HG03196 (cell line): ENCODE results near the gene LRRC7.

Source experiments
- ATAC-seq: cut with Tn5 transposase; IDR thresholded peaks from one replicate; pipeline ENCODE4 v1.9.1; 2021; ENCODE audit not compliant: unreplicated experiment

LRRC7 gene

DNA sequence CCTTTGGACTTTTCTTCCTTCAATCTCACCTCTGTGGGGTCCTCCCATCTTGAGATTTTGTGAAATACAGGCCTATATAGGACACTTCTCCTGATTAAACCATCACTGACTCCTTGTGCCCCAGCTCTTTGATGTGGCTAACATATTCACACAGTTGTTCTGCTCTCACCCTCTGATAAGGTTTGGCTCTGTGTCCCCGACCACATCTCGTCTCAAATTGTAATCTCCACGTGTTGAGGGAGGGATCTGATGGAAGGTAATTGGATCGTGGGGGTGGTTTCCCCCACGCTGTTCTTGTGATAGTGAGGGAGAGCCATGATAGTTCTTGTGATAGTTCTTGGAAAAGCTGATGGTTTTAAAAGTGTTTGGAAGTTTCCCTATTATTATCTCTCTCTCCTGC is 19.7 kb downstream of the LRRC7 start:
- ATAC-seq: no peak

DNA sequence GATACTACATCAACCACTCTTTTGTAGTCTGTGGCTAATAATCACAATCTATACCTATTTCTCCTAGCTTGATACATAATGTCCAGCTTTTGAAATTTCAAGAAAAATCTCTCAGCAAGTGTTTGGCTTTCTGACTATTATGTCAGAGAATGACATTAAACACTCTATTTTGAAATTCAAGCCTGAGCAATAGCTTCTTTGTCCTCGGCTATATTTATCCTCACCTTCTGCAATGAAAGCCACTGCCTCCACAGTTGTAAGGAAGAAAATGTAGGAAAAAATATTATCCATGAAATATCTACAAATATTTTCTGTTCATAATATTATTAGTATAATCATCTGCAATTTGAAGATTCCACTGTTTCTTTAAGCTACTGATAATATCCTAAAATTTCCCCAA is 22.1 kb downstream of the LRRC7 start:
- no peak for ATAC-seq

DNA sequence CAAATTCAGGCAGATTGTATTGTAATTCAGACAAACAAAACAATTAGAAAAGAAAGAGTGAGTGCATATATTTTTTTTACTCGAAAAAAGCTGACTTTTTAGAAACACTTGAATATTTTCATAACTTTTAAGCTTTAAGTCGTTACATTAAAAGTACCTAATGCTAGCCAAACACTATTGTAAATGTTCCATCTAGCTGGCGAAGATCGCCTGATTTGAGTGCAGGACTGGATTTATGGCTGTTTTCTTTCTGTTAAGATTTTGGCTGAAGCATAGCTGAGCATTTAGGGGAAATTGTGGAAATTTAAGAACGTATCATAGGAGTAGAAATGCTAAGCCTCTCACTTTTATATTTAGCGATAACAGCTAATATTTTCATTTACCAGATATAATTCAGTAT is 24.6 kb downstream of the LRRC7 start:
- no peak for ATAC-seq

DNA sequence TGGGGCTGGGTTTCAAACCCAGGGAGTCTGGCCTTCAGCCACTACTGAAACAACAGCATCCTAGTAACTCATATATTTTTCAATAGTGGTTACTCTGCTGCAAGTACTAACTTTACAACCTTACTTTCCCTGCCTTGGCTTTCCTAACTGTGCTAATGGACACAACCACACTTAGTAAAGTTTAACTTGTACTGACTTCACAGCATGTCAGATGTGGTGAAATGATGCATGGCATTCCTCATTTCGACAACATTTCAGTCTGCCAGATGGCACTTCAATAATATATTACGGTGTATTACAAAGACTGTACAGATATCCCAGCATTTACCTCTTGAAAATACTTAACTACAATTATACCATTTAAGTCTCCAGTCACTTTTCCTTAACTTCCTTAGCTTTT is 27.8 kb downstream of the LRRC7 start:
- ATAC-seq: no peak

DNA sequence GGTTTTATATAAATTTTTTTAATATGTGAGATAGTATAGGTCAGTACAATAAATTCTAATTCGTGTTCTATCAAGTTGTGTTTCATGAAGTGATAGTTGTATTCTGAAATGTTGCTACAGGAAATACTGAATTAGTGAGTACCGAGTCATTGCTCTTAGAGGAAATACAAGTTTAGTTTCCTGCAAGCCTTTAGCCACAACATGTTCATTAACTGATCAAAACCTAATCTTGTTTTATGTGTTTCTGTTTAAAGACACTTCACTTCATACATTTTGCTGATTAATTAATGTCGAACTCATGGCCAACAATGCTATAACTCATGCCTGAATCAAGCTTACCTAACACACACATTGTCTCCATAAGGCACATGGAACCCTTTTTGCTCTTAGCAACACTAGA is 43.6 kb downstream of the LRRC7 start:
- no peak for ATAC-seq

DNA sequence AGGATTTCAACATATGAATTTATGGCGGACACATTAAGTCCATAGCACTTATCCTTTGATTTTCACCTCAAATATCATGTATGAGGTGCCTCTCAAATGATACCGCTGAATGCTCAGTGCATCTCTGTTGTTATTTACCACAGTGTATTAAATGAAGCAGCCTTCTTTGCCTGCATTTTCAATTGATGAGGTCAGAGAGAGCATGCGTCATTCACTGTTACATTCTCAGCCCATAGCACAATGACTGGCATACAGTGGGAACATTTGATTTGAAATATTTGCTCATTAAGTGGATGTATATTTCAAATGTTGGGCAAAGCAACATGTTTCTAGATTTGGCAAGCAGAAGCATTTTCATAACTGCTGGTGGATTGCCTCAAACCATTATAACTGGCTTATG is 45.7 kb downstream of the LRRC7 start:
- no peak for ATAC-seq

DNA sequence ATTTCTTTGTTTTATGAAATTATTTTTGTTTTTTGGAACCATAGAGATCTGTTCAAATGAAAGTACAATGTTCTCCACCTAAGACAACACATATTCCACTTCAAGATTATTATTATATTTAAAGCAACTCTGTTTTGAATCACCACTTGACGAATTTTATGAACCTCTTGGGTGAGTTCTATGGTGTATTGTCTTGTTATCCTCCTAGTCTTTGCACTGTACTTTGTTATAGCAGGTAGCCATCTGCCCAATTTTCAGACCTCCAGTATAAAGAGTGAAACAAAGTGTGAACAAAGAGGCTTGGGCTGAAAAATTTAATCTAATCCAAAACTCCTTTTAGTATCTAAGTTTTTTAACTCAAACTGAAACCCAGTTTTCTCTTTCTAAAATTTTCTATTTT is 71.0 kb downstream of the LRRC7 start:
- no peak for ATAC-seq

DNA sequence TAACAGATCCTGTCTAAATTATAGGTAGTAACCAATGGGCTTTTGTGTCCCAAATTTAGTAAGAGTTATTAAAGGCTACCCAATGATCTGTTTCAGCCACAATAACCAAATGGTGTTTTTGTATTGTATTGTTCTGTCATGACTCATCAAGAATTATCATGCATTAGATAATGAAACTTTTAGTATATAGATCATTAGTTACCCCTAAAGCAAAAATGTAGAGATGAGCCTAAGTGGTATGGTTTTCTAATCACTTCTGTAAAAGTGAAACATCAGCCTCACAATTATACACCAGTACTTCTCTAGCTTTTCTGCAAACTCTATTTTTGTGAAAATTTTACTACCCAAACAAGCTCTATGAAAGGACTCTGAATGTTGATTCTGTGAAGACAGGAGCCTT is 71.4 kb downstream of the LRRC7 start:
- ATAC-seq: no peak

DNA sequence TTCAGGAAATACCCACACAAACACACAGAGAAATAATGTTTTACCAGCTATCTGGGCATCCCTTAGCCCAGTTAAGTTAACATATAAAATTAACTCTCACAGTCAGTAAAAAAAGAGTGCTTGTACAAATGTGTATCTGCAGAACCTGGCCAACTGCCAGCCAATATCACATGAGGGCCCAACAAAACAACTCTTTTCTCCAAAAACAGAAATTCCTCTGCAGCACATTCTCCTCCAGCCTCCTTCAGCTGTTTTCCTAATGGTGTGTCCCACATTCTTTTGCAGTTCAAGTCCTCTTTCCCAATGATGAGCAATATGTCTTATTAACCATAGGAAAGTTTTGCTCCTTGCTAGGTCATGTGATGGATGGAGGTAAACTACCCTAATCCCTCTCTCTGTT is 75.5 kb downstream of the LRRC7 start:
- ATAC-seq: no peak

DNA sequence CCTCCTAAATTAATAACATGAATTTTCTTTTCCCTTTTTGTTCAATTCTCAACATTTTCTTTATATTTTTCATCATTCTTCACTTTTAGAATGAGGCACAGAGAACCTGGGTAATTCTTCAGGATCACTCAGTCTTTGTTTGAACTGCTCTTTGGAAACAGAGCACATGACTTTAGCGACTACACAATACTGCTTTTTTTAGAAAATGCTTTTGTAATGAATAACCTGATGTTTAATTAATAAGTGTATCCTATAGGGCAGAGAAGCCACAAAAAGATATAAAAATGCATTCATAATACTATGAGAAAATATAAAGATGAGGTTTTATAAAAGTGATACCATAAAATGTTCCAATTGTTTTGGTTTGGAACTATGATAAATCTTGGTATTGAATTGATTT is 77.8 kb downstream of the LRRC7 start:
- ATAC-seq: no peak

DNA sequence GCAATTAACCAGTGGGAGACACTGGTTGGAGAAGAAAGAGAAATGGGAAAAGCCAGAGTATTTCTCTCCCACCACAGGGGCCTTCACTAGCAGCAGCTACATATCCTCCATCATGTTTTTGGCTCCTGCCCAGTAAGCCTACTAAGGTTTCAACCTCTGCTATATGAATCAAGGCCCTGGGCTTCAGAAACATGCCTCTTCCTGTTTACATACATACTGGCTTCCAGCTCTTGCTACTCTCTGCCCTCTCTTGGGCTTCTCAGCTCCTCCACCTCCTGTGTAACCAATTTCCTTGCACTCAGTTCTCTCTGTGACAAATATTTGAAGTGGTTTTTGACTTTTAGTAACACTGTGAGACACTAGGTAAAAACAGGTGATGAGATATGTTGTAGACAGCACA is 80.8 kb downstream of the LRRC7 start:
- ATAC-seq: no peak

DNA sequence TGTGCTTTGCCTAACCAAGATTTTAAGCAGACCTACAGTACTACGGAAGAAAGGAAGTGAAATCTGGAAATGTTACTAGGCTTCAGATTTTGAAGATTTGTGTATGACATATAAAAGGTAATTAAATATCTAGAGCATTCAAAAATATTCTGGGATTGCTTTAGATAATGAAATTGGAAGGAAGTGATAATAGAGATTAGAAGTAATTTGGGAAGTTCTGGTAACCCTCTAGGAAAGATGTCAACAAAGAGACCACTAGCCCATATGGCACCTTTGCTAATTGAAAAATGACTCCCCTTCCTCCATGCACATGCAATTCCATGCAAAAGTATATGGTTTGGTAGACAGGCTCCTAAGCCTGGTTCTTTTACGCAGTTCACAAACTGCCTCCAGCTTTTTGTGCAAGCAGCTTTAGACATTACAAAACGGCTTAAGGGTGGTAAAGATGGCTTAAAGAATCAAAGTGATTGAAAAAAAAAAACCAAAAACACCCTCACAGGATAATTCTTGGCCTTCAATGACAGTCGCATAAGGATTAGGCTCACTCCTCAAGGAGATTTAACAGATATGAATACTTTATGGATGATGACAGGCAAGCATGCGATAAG is 81.8 kb downstream of the LRRC7 start:
- no peak for ATAC-seq

DNA sequence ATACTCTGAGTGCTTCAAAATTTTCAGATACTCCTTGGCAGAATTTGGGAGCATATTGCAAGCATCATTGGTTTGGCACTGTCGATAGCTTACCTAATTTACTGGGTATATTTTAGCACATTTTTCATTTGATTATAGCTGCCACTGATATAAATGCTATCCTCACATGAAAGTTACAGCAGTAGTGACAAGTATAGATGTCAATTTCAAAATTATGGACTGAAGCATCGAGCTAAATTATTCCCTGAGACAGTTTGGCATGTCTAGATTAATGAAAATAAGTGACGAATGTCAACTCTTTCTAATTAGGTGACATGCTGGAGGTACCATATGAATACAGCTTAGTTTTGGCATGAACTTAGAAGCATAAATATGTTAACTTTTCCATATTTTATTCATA is 83.1 kb downstream of the LRRC7 start:
- no peak for ATAC-seq

DNA sequence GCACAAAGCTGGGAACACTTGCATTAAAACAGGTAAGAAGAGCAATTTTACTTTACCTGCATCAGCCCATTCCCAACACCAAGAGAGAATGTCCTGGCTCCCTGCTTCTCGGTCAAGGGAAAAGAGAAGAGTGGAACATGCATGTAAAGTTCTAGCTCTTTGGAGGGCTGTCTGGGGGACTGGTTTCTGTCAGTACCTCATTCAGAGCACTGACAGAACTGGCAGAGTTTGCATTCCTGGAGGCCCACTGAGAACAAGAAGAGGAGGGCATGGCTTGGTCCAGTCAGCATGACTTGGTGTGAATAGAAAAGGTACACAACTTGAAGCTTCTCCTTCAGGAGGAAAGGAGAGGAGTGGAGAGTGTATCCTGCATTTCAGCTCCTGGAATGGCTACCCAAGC is 83.9 kb downstream of the LRRC7 start:
- no peak for ATAC-seq

DNA sequence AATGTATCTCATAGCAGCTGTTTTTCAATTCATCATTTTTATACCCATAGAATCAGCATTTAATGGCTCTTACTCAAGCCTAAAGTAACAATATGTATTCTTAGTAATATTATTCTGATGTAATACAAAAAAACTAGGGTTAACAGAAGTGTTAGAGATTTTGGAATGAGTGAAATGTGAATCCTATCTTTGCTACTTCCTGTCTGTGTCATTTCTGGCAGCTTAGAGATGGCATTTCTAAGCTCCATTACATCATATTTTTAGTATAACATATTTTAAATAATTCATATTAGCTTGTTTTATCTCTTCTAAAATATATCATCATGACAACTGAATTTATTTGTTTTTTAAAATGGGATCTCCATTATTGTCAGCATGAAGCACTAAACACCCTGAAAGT is 90.2 kb downstream of the LRRC7 start:
- ATAC-seq: no peak

DNA sequence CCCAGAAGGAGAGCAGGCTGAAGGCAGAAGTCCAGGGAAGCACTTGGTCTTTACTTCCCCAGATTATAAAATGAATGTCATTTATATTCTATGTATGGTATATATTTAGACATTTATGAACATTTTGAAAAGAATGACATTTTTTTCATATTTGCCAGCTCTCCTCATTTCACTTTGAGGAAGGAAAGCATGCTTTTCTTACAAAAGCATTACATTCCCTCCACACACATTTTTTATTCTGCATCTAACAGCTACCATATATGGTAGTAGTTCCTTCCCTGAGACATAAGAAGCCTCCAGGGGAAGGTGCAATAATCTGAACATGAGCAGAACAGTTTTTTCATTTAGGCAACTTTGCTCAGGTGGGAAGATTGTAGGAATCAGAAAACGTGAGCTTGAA is 94.0 kb downstream of the LRRC7 start:
- no peak for ATAC-seq

DNA sequence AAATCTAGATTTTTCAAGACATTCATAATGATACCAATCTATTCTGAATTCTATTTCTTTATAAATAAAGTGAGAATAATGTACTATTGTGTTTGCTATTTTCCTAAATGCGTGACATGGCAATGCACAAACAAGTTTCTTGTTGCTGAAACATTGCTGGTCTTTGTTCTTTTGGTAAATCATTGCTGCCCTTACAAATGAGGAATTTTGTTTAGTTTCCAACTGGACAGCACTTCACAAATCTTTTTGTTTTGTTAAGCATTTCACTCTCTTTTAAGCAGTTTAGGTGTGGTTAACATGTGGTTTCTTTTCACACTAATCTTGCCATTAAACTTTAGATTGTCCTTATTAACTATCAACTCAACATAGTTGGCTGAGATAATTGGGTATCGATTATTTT is 94.6 kb downstream of the LRRC7 start:
- no peak for ATAC-seq

DNA sequence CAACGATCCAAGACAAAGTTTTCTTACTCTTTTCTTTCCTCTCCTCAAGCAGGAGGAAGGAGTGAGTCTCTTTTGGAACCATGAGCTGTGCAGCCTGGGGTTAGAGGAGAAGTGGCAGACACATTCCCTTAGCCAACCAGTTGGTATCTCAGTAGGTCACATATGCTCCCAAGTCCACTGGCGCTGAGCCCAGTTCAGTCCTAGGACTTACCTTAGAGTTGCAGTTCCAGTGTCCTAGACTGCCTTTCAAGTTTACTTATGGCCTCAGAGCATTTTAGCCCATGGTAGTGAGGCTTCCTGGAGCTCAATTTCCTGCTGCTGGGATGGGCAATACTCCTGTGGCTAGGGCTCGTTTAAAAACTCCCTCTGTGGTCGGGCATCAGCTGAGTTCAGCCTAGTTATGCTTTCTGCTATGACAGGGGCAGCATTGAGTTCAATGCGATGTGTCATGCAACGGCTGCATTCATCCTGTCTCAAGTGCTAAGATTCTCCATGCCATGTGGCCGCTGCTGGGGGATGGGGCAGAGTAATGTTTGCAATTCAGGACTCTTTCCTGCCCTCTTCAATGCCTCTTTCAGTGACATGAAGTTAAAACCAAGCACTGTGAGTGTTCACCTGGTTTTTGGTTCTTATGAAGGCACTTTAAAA is 103.8 kb downstream of the LRRC7 start:
- no peak for ATAC-seq

DNA sequence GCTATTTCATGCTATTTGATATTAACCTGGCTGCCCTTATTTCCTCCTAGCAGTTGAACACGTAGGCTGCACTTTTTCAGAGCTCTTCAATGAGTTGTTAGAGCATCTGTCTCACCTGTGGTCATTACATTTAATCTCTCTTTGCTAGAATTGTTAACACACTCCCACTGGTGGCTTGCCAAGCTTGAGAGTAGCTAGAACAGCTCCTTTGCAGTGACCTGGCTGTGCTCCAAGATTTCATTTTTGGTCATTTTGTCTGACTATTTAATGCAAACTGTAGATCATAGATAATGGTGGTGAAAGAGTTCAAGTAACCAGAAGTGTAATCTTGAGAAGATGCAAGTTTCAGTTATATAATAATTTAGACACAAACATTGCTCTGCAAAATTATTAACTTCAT is 105.6 kb downstream of the LRRC7 start:
- ATAC-seq: no peak

DNA sequence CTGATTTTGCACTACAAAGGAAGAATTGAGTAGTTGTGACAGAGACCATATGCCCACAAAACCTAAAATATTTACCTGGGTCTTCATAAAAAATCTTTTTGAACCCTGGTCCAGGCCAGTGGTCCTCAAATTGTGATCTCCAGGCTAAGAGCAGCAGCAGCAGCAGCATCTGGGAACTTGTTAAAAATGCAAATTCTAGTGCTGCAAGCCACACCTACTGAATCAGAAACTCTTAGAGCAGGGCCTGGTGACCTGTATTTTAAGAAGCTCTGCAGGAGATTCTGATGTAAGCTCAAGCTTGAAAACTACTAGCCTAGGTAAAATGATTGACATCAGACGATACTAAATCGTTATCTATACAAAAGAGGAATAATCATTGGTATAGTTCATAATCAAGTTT is 112.2 kb downstream of the LRRC7 start:
- no peak for ATAC-seq

DNA sequence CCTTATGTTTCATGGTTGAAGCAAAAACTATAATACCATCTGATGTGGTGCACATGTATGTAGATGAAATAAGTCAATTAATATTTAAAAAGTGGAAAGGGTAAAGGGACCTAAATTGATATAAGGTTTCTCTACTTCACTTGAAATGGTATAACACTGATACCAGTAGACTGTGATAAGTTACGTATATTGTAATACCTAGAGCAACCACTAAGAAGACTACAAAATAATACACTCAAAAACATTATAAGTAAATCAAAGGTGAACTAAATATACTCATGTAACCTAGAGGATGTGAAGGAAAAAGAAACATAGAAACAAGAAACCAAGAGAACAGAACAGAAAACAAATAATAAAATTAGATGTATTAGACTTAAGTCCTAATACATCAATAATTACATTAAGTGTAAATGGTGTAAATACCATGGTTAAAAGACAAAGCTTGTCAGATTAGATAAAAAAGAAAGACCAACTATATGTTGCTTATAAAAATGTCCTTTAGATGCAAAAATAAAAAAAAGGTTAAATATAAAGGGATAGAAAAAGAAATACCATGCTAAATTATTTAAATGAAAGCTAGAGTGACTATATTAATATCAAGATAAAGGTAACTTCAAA is 118.8 kb downstream of the LRRC7 start:
- ATAC-seq: no peak

DNA sequence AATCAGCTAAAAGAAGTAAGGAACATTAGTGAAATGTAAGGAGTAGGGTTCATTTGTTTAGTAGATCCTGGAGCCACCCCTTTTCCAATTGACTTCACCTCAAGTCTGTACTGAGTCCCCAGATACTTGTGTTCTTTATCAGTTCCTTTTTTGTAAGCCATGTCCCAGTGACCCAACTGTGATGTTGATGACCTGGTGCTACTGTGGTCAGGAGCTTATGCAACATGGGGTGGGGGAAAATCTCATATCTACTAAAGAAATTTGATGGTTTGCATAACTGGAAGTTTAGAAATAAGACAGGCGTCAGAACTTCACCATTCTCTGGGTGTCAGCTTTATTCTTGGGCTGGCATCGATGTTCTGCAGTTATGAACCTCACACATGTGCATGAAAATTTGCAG is 120.5 kb downstream of the LRRC7 start:
- ATAC-seq: no peak

DNA sequence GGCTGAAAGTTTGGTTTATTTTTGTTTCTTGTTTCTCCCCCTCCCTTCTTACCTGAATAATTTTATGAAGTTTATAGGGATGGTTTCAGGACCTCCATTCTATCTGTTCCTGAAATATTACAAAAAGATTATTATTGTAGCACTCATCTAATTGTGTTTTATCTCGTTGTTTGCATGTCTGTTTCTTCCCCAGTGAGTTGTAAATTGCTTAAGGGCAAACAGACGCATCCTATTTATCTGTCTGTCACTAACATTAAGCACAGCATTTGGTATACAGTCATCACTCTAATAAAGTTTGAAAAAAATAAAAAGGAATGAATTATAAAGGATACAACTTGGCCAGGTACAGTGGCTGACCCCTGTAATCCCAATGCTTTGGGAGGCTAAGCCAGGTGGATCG is 123.5 kb downstream of the LRRC7 start:
- ATAC-seq: no peak
